ENCODE measurements around the gene CDPF1.
"Not testable (repeated sequence)": the region's sequence is repeated elsewhere in the genome, so short reads cannot be mapped to it uniquely, and the experiment has no call there.

The CDPF1 gene

GRCh38 chr22:46214616-46215015 lies 35.5 kb downstream of the CDPF1 start:
- TF ChIP-seq TAF1 (IDR thresholded peaks at IDR 0.05; ENCODE audit: borderline replicate concordance, low read depth, low read length): no peak
- TF ChIP-seq POLR2A (IDR thresholded peaks at IDR 0.05; ENCODE audit: low read depth, low read length): no peak
- TF ChIP-seq POLR2AphosphoS5 (IDR thresholded peaks at IDR 0.05; ENCODE audit: low read depth, low read length): no peak
- DNase-seq (ENCODE audit: insufficient read length) (no peak), FAIRE-seq (no peak)

GRCh38 chr22:46214149-46214548 lies 35.9 kb downstream of the CDPF1 start:
- DNase-seq (ENCODE audit: insufficient read length): no peak
- no peak for FAIRE-seq
- TF ChIP-seq POLR2A (IDR thresholded peaks at IDR 0.05; ENCODE audit: low read depth, low read length): no peak

GRCh38 chr22:46213052-46213451 lies 37.0 kb downstream of the CDPF1 start:
- DNase-seq (ENCODE audit: insufficient read length): no peak
- TF ChIP-seq POLR2A (IDR thresholded peaks at IDR 0.05; ENCODE audit: low read depth, low read length) (no peak), TAF1 (IDR thresholded peaks at IDR 0.05; ENCODE audit: borderline replicate concordance, low read depth, low read length) (no peak), POLR2AphosphoS5 (IDR thresholded peaks at IDR 0.05; ENCODE audit: low read depth, low read length) (no peak)
- FAIRE-seq: no peak

- DNase-seq (ENCODE audit: insufficient read length): no peak
- FAIRE-seq: no peak
- TF ChIP-seq POLR2A (IDR thresholded peaks at IDR 0.05; ENCODE audit: low read depth, low read length): no peak
- no peak for TF ChIP-seq POLR2AphosphoS5 (IDR thresholded peaks at IDR 0.05; ENCODE audit: low read depth, low read length)
- TF ChIP-seq TAF1 (IDR thresholded peaks at IDR 0.05; ENCODE audit: borderline replicate concordance, low read depth, low read length): no peak
Measured at GRCh38 chr22:46212195-46212594, 37.9 kb downstream of the CDPF1 start.

GRCh38 chr22:46209262-46209661 lies 40.8 kb downstream of the CDPF1 start:
- TF ChIP-seq POLR2AphosphoS5 (IDR thresholded peaks at IDR 0.05; ENCODE audit: low read depth, low read length): no peak
- TF ChIP-seq POLR2A (IDR thresholded peaks at IDR 0.05; ENCODE audit: low read depth, low read length): no peak
- no peak for TF ChIP-seq TAF1 (IDR thresholded peaks at IDR 0.05; ENCODE audit: borderline replicate concordance, low read depth, low read length)
- FAIRE-seq (peak; percentile 65), DNase-seq (ENCODE audit: insufficient read length) (no peak)

- no peak for DNase-seq (ENCODE audit: insufficient read length)
- no peak for FAIRE-seq
Measured at GRCh38 chr22:46203601-46203980, 46.5 kb downstream of the CDPF1 start.

GRCh38 chr22:46202897-46203600 lies 47.0 kb downstream of the CDPF1 start:
- DNase-seq (ENCODE audit: insufficient read length) (no peak), FAIRE-seq (no peak)
- TF ChIP-seq POLR2AphosphoS5 (IDR thresholded peaks at IDR 0.05; ENCODE audit: low read depth, low read length) (no peak), TAF1 (IDR thresholded peaks at IDR 0.05; ENCODE audit: borderline replicate concordance, low read depth, low read length) (no peak), POLR2A (IDR thresholded peaks at IDR 0.05; ENCODE audit: low read depth, low read length) (no peak)

More at GRCh38 chr22:46203601-46203980, 46.5 kb downstream of the CDPF1 start:
- no peak for TF ChIP-seq POLR2AphosphoS5 (IDR thresholded peaks at IDR 0.05; ENCODE audit: low read depth, low read length)

GRCh38 chr22:46201059-46201757 lies 48.9 kb downstream of the CDPF1 start:
- TF ChIP-seq POLR2A (IDR thresholded peaks at IDR 0.05; ENCODE audit: low read depth, low read length): no peak
- TF ChIP-seq TAF1 (IDR thresholded peaks at IDR 0.05; ENCODE audit: borderline replicate concordance, low read depth, low read length): no peak
- TF ChIP-seq POLR2AphosphoS5 (IDR thresholded peaks at IDR 0.05; ENCODE audit: low read depth, low read length): no peak
- DNase-seq (ENCODE audit: insufficient read length): no peak
- FAIRE-seq: no peak

- FAIRE-seq; DNase-seq (ENCODE audit: insufficient read length): not testable (repeated sequence)
Measured at GRCh38 chr22:46198806-46199205, 51.3 kb downstream of the CDPF1 start.

- TF ChIP-seq POLR2AphosphoS5 (IDR thresholded peaks at IDR 0.05; ENCODE audit: low read depth, low read length) (no peak), TAF1 (IDR thresholded peaks at IDR 0.05; ENCODE audit: borderline replicate concordance, low read depth, low read length) (no peak), POLR2A (IDR thresholded peaks at IDR 0.05; ENCODE audit: low read depth, low read length) (no peak)
- DNase-seq (ENCODE audit: insufficient read length): no peak
- FAIRE-seq: no peak
Measured at GRCh38 chr22:46198274-46198673, 51.8 kb downstream of the CDPF1 start.

- no peak for FAIRE-seq
- DNase-seq (ENCODE audit: insufficient read length): no peak
- TF ChIP-seq TAF1 (IDR thresholded peaks at IDR 0.05; ENCODE audit: borderline replicate concordance, low read depth, low read length) (no peak), POLR2AphosphoS5 (IDR thresholded peaks at IDR 0.05; ENCODE audit: low read depth, low read length) (no peak), POLR2A (IDR thresholded peaks at IDR 0.05; ENCODE audit: low read depth, low read length) (no peak)
Measured at GRCh38 chr22:46196278-46196677, 53.8 kb downstream of the CDPF1 start.

GRCh38 chr22:46195487-46196165 lies 54.5 kb downstream of the CDPF1 start:
- no peak for DNase-seq (ENCODE audit: insufficient read length)
- TF ChIP-seq POLR2AphosphoS5 (IDR thresholded peaks at IDR 0.05; ENCODE audit: low read depth, low read length): no peak
- TF ChIP-seq TAF1 (IDR thresholded peaks at IDR 0.05; ENCODE audit: borderline replicate concordance, low read depth, low read length): no peak
- TF ChIP-seq POLR2A (IDR thresholded peaks at IDR 0.05; ENCODE audit: low read depth, low read length): no peak
- no peak for FAIRE-seq
